ENCODE measurements around the gene SPINK5.

- TF ChIP-seq POLR2A (IDR thresholded peaks at IDR 0.05; ENCODE audit: low read length) (no peak), GATA1 (IDR thresholded peaks at IDR 0.05; ENCODE audit: low read depth, low read length) (no peak)
Measured at GRCh38 chr5:148083203-148083602, 19.4 kb downstream of the SPINK5 start.

Data from erythroblast (primary cell).